SK-N-SH (cell line): Measurements from ENCODE around the gene RILP. TPM values are rescaled to one million over a fixed set of nuclear protein-coding genes. Genes with fewer than 3 reads are reported as not detected.

Source experiments
- CTCF ChIA-PET: fragments of 300-600, 350-600 bp; formaldehyde crosslinking; extraction: SDS; loops from one replicate; lab custom pipeline; 2021; lab: Yijun Ruan, JAX
- POLR2A ChIA-PET: fragments of 350-600 bp; sonication (Branson Sonifier 250); formaldehyde crosslinking; extraction: SDS; loops from one replicate; lab custom pipeline; 2020; ENCODE audit warnings: antibody characterized with exemption, inconsistent platforms; lab: Yijun Ruan, JAX
- DNase-seq: peaks from one replicate; pipeline ENCODE4 v3.0.0; 2012
- H2AFZ ChIP-seq: fragments of 200-600 bp; sonication (generic); 2 replicates; pipeline ENCODE4 v1.8.1; 2016; ENCODE audit warnings: antibody characterized with exemption, mild to moderate bottlenecking, low read depth
- H3F3A ChIP-seq: fragments of 200-600 bp; sonication (generic); replicated peaks from 2 replicates; pipeline ENCODE3; 2016; ENCODE audit warnings: antibody characterized with exemption, mild to moderate bottlenecking; ENCODE audit not compliant: insufficient read depth
- H3K27ac ChIP-seq, 2 experiments: fragments of 200-500 bp in 1 of 2; fragments of 200-600 bp in 1 of 2; sonication (Bioruptor generic) in 1 of 2; sonication (generic), shearing (Covaris generic) in 1 of 2; 2 replicates each; pipeline versions ENCODE4 v1.5.1 to v1.6.1; 2014 to 2016; ENCODE audit warnings: low read depth in 2 of 2, inconsistent platforms in 1 of 2, low read length in 1 of 2, mild to moderate bottlenecking in 1 of 2, mixed read lengths in 1 of 2
- H3K27me3 ChIP-seq: fragments of 200-600 bp; sonication (generic), shearing (Covaris generic); 2 replicates; pipeline ENCODE4 v1.6.1; 2016; ENCODE audit warnings: mixed run types; ENCODE audit not compliant: insufficient read depth
- H3K36me3 ChIP-seq, 2 experiments: fragments of 200-500 bp in 1 of 2; fragments of 200-600 bp in 1 of 2; sonication (Bioruptor generic) in 1 of 2; sonication (generic) in 1 of 2; replicated peaks in 1 of 2; 2 replicates each; pipeline versions ENCODE3 to v1.5.1; 2014 to 2016; ENCODE audit warnings: low read length in 1 of 2, mild to moderate bottlenecking in 1 of 2; ENCODE audit not compliant: insufficient read depth in 2 of 2, control insufficient read depth in 1 of 2
- H3K4me1 ChIP-seq, 2 experiments: fragments of 200-500 bp in 1 of 2; fragments of 200-600 bp in 1 of 2; sonication (Bioruptor generic) in 1 of 2; sonication (generic), shearing (Covaris generic) in 1 of 2; 2 replicates each; pipeline versions ENCODE4 v1.5.1 to v1.6.1; 2014 to 2016; ENCODE audit warnings: low read depth in 1 of 2, low read length in 1 of 2, mixed run types in 1 of 2; ENCODE audit not compliant: insufficient read depth in 2 of 2, control insufficient read depth in 1 of 2
- H3K4me2 ChIP-seq: fragments of 200-600 bp; sonication (generic), shearing (Covaris generic); 2 replicates; pipeline ENCODE4 v1.6.1; 2017; ENCODE audit warnings: mixed run types
- H3K4me3 ChIP-seq, 2 experiments: fragments of 200-500 bp in 1 of 2; fragments of 200-600 bp in 1 of 2; sonication (Bioruptor generic) in 1 of 2; sonication (generic), shearing (Covaris generic) in 1 of 2; 2 replicates each; pipeline versions ENCODE4 v1.5.1 to v1.8.1; 2014 to 2016; ENCODE audit warnings: low read depth in 2 of 2, inconsistent platforms in 1 of 2, low read length in 1 of 2, mild to moderate bottlenecking in 1 of 2, mixed read lengths in 1 of 2, moderate library complexity in 1 of 2
- H3K79me2 ChIP-seq: fragments of 200-600 bp; sonication (generic); 2 replicates; pipeline ENCODE4 v1.8.1; 2017; ENCODE audit warnings: mild to moderate bottlenecking; ENCODE audit not compliant: insufficient read depth
- H3K9ac ChIP-seq: fragments of 200-600 bp; sonication (generic); 2 replicates; pipeline ENCODE4 v1.6.1; 2017; ENCODE audit warnings: mixed run types
- H3K9me2 ChIP-seq: fragments of 200-600 bp; sonication (generic); 2 replicates; pipeline ENCODE4 v1.6.1; 2017; ENCODE audit warnings: mixed run types
- H3K9me3 ChIP-seq: fragments of 200-600 bp; sonication (generic); 2 replicates; pipeline ENCODE4 v1.6.1; 2017; ENCODE audit warnings: mixed run types, mild to moderate bottlenecking, moderate library complexity
- H4K20me1 ChIP-seq: fragments of 200-600 bp; sonication (generic); 2 replicates; pipeline ENCODE4 v1.6.1; 2017; ENCODE audit warnings: mild to moderate bottlenecking, mixed run types; ENCODE audit not compliant: insufficient read depth
- EZH2phosphoT487 ChIP-seq: fragments of 200-600 bp; sonication (generic); IDR thresholded peaks from 2 replicates; pipeline ENCODE4 v1.6.1; 2017; ENCODE audit warnings: low read depth, mixed run types, mild to moderate bottlenecking, antibody characterized with exemption, moderate library complexity, borderline replicate concordance
- FOXJ3 ChIP-seq: sonication (generic); formaldehyde crosslinking; IDR thresholded peaks from 2 replicates; pipeline ENCODE4 v1.5.1; 2020; ENCODE audit warnings: mild to moderate bottlenecking, missing genetic modification reagents
- GABPA ChIP-seq: IDR thresholded peaks from 2 replicates; pipeline ENCODE4 v1.4.0; 2012; ENCODE audit warnings: low read depth, mild to moderate bottlenecking
- JUND ChIP-seq: IDR thresholded peaks from 2 replicates; pipeline ENCODE4 v1.4.0; 2012
- MAX ChIP-seq: IDR thresholded peaks from 2 replicates; pipeline ENCODE4 v1.4.0; 2012; ENCODE audit warnings: low read depth
- MXI1 ChIP-seq: IDR thresholded peaks from 2 replicates; pipeline ENCODE4 v1.6.1; 2012; ENCODE audit warnings: mild to moderate bottlenecking, low read depth, low read length, improper control_type of control experiment
- PBX3 ChIP-seq: IDR thresholded peaks from 2 replicates; pipeline ENCODE4; 2012
- REST ChIP-seq: IDR thresholded peaks from 2 replicates; pipeline ENCODE4 v1.6.1; 2012; ENCODE audit warnings: mild to moderate bottlenecking, low read depth, low read length, moderate library complexity
- RFX5 ChIP-seq: IDR thresholded peaks from 2 replicates; pipeline ENCODE4 v1.6.1; 2012; ENCODE audit warnings: mild to moderate bottlenecking, improper control_type of control experiment, low read length
- SIN3A ChIP-seq: IDR thresholded peaks from 2 replicates; pipeline ENCODE4 v1.6.1; 2012; ENCODE audit warnings: low read depth, mild to moderate bottlenecking, low read length, moderate library complexity, borderline replicate concordance
- SMC3 ChIP-seq: IDR thresholded peaks from 2 replicates; pipeline ENCODE4 v1.6.1; 2012; ENCODE audit warnings: low read depth, low read length, improper control_type of control experiment
- TCF12 ChIP-seq: IDR thresholded peaks from 2 replicates; pipeline ENCODE4 v1.4.0; 2012
- USF2 ChIP-seq: fragments of 150-350 bp; IDR thresholded peaks from 2 replicates; pipeline ENCODE4 v1.6.1; 2017; ENCODE audit warnings: antibody characterized with exemption, low read length, low read depth, borderline replicate concordance
- ZBTB33 ChIP-seq: IDR thresholded peaks from 2 replicates; pipeline ENCODE4 v1.4.0; 2012; ENCODE audit warnings: low read depth, borderline replicate concordance
- WGBS: methylation state at CpG from one replicate; pipeline ENCODE4 v1.1.6; 2017; ENCODE audit warnings: low lambda C conversion rate; 5-methylcytosine and 5-hydroxymethylcytosine counted together
- polyA plus RNA-seq, 3 experiments: library from polyadenylated mRNA; depleted of rRNA; stranded (reverse); fragments of >200 nt; gene quantifications; 2 replicates each; pipeline ENCODE4 v1.2.3, GENCODE V29; 2012

Gene RILP
- polyA plus RNA-seq, 1 of the 3 experiments (the other 2 are of a cell fraction): 3.8 TPM

GRCh38 chr17:1638624-1639300 lies 10.9 kb downstream of the RILP start:
- 73% methylated on average over 16 of the region's 19 CpGs for WGBS
- Histone ChIP-seq H3K27me3 (no peaks in the 10 kb centered on the region), H3K79me2 (no peaks in the 10 kb centered on the region), H3K9me2 (no peaks in the 10 kb centered on the region), H3K36me3 (no peaks in the 10 kb centered on the region), H3K4me3 (no peak overlapping the region), H3K4me1 (peaks cover under 1 to 19% of the 10 kb centered on the region in 2 experiments; a peak in 1 of 4 replicates), H3K4me2 (no peak overlapping the region), H4K20me1 (no peaks in the 10 kb centered on the region), H3K9me3 (no peaks in the 10 kb centered on the region), H3K27ac (no peak overlapping the region), H3F3A (no peaks in the 10 kb centered on the region)
- peak; percentile 25 for DNase-seq
- ChIA-PET POLR2A (interaction anchor here (0.8 kb wide), 1 partner anchor 9 kb away, joined by 3 read pairs; no protein-coding TSS in a partner anchor), CTCF (interaction anchor here (3.4 to 3.5 kb wide), 2 partner anchors 10 to 65 kb away, joined by 15 to 18 read pairs; partner anchors contain the start of gene RILP)
- TF ChIP-seq USF2: no peak
- TF ChIP-seq SMC3: no peak
- no peak for TF ChIP-seq ZBTB33
- no peak for TF ChIP-seq FOXJ3 (CRISPR knock-in tag)
- TF ChIP-seq MAX: no peak
- no peak for TF ChIP-seq TCF12
- no peak for TF ChIP-seq RFX5
- TF ChIP-seq GABPA: no peak
- TF ChIP-seq REST: no peak
- TF ChIP-seq EZH2phosphoT487: no peak
- no peak for TF ChIP-seq PBX3
- no peak for TF ChIP-seq JUND
- no peak for TF ChIP-seq SIN3A
- TF ChIP-seq MXI1: no peak
- TF ChIP-seq, all 33 proteins: peak for 0
- Histone ChIP-seq H2AFZ (no peak overlapping the region), H3K9ac (no peak overlapping the region)
